GM21381 (cell line): ENCODE measurements around the gene GPR158.

ENCODE experiments used
- ATAC-seq: cut with Tn5 transposase; IDR thresholded peaks from one replicate; pipeline ENCODE4 v1.9.1; 2021; ENCODE audit warnings: mild to moderate bottlenecking, moderate library complexity; ENCODE audit not compliant: unreplicated experiment

Gene GPR158

GRCh38 chr10:25556457-25556856 is 381.7 kb downstream of the GPR158 start:
- ATAC-seq = no peak

- ATAC-seq = no peak
These were observed 382.3 kb downstream of the GPR158 start for GRCh38 chr10:25557136-25557535.

DNA sequence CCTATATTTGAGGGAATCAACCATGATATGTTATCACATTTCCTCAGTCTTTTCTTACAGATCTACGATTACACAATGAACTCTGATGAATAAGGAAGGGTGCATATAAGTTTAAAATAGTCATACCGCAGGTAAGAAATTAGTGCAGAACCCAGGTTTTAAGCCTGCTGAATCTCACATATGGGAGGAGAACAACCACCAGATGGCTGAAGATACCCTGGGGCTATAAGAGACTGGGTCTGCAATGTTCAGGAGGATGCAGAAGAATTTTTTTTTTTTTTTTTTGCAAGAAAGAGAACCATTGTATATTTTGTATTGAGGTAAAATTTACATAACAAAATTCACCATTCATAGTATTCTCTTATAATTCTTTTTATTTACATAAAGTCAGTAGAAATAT is 387.0 kb downstream of the GPR158 start:
- no peak for ATAC-seq

DNA sequence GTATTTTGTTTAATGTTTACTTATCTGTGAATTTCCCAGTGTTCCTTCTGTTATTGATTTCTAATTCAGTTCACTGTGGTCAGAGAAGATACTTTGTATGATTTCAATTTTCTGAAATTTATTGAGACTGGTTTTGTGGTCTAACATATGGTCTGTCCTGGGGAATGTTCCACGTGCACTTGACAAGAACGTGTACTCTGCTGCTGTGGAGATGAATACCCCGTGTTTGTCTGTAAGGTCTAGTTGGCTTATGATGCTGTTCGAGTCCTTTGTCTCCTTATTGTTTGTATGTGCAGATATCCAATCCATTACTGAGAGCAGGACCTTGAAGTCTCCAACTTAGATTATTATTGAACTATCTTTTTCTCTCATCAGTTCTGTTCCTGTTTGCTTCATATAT is 387.7 kb downstream of the GPR158 start:
- ATAC-seq = no peak

DNA sequence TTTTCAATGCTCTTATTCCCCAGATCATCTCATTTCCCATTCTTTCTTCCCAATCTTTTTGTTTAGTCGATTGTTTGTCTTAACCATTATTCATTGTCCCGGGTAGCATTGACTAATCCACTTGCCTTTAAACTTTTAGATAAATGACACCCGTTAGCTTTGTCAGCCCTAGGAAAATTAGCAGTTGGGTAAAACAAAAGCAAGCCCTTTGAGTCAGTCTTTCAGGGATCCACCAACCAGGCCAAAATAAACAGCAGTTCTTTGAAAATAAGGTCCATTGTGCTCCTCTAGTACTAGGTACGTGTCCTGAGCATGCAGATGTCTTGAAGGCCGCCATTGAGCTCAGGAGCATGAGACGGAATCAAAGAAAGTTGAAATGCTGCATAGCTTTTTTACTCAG is 389.6 kb downstream of the GPR158 start:
- no peak for ATAC-seq

- no peak for ATAC-seq
These were observed 390.8 kb downstream of the GPR158 start for GRCh38 chr10:25565570-25565969.

- no peak for ATAC-seq
These were observed 398.5 kb downstream of the GPR158 start for GRCh38 chr10:25573316-25573715.

DNA sequence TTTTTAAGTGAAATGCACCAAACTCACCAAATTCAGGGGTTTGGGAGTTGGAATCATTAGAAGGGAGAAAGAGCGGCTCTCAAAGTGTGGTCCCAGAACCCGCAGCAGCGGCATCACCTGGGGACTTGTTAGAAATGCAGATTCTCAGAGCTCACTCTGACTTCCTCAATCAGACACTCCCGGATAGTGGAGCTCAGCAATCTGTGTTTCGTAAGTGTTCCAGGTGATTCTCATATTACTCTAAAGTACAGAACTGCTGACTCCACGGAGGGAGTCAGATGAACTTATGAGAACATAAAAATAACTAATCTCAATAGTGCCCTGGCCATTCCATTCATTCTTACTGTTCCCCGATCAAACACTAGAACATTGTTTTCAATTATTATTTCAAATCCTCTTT is 400.5 kb downstream of the GPR158 start:
- no peak for ATAC-seq

DNA sequence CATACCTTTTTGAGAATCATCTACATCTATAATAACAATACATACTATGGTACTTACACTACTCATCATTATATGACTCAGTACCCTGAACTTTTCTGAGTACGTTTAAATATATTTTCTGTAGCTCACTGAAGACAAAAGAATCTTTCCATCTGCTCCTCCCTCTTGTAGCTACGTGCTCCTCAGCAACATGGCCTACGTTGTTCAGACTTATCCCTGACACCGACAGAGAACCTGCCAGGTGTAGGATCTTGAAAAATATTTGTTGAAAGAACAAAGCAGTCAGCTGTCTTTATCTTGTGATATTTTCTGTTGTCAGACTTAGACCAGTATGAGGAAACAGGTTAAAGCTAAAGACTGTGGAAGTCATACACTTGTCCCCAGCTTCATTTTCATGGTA is 403.3 kb downstream of the GPR158 start:
- ATAC-seq = no peak

DNA sequence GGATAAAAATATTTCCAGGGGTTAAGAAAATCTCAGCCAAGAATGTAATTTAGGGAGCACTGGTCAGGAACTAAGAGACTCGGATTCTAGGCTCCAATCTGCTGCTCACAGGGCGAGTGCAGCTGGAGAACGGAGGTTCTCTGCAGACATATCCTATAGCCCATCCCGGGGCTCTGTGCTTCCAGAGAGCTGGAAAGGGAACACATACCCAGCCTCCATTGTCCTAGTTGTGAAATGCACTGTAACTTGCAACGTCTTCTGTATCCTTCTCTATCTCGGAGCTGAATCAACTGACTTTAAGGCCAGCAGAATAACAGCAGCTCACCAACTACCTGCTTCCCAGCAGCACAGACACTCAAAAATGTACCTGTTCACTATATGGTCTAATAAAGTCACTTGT is 408.2 kb downstream of the GPR158 start:
- no peak for ATAC-seq

DNA sequence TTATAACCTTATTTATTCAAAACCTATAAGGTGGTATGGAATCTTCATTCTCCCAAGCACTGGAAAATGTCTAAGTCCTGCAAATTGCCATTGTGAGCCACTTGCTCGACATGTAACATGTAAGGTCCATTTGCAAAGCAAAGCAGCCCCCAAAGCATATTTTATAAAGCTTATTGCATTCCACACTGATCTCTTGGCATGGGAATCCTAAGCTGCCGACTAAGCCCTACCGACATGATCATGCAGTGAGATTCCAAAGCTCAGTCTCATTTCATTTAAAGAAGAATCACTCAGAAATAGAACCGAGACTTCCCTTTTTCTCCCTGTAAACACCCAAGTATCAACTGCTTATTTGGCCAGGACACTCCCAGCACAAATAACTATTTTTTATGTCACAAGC is 425.9 kb downstream of the GPR158 start:
- no peak for ATAC-seq

- ATAC-seq = no peak
These were observed 429.8 kb downstream of the GPR158 start for GRCh38 chr10:25604591-25604990.

DNA sequence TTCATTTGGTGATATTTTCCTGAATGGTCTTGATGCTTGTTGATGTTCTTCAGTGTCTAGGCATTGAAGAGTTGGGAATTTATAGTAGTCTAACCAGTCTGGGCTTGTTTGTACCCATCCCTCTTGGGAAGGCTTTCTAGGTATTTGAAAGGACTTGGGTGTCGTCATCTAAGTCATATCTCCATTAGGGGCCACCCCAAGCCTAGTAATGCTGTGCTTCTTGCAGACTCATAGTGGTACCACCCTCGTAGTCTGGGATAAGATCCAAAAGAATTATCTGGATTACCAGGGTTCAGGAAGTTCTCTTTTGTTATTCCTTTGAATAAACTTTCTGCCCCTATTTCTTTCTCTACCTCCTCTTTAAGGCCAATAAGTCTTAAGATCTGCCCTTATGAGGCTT is 439.9 kb downstream of the GPR158 start:
- no peak for ATAC-seq

DNA sequence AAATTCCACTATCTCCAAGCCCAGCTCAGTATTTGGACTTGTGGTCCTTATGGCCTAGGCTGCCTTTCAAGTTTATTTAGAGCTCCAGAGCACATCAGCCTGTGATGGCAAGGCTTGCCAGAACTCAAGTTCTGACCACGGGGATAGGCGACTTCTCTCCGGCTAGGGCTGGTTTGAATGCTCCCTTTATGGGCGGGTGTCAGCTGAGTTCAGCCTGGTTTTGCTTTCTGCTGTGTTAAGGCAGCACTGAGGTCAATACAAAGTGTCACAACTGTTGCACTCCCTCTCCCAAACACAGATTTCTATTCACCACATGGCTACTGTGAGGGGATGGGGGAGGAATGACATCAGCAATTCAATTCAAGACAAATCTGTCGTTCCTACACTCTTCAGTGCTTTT is 441.1 kb downstream of the GPR158 start:
- no peak for ATAC-seq

DNA sequence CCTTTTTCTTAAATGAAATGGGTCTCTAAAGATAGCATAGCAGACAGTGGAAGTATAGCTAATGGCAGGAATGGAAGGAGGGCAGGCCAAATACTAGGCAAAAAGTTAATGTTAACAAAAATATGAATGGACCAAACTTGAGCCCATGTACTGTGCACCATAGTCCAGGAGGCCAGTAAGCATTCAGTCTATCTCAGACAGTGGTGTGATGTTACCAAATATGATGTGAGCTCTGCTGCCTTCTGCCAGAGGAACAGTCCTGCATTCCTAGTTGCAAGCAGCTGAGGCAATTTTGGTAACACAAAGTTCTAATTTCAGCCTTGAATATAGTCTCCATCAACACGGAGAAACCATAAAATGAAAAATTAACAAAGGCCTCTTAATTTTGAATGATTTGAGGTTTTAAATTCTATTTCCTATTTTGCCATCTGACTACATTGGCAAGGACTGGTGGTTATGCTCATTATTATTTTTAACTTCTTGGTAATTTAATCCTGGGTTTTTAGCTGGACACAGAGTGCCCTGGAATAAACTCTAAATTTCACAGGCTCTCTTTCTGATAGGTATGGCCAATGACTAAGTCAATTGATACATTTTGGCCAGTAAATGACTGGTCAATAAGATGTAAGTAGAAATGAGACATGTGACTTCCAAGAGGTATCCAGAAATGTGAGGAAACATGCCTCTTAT is 442.2 kb downstream of the GPR158 start:
- no peak for ATAC-seq

GRCh38 chr10:25627606-25628005 is 452.8 kb downstream of the GPR158 start:
- ATAC-seq = no peak

DNA sequence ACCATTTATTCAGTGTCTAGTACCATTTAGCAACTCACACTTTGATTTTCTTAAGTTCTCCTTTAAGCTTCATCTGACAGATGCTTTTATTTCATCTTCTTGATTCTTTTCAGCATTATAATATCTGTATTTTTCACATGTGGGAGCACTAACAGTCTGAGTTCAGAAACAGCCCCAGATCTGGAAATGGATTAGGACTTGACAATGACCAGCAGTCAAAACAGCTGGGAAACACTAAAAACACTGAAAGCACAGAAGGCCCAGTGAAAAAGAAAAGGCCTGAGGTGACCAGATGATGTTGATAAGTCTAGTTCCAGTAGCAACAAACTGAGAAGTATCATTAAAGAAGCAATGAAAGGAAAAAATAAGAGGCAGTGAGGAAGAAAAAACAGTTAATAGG is 454.5 kb downstream of the GPR158 start:
- ATAC-seq = no peak

DNA sequence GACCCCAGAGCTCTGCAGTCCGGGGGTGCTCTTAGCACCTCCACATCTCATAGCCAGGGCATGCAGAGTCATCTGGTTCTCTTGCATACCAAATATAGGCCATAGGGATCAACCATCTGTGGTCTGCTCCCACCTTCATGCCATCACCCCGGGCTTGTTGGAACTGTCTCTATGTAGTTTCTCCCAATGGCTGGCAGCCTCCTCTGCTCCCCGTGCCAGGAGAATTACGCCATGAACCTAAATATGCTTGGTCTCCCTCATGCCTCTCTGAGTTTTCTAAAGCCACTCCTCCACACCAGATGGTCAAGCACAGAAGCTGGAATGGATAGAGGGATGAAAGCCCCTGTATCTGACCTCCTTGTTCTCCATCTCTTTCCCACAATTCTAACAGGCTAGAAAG is 456.7 kb downstream of the GPR158 start:
- no peak for ATAC-seq

GRCh38 chr10:25632802-25633201 is 458.0 kb downstream of the GPR158 start:
- ATAC-seq = no peak

DNA sequence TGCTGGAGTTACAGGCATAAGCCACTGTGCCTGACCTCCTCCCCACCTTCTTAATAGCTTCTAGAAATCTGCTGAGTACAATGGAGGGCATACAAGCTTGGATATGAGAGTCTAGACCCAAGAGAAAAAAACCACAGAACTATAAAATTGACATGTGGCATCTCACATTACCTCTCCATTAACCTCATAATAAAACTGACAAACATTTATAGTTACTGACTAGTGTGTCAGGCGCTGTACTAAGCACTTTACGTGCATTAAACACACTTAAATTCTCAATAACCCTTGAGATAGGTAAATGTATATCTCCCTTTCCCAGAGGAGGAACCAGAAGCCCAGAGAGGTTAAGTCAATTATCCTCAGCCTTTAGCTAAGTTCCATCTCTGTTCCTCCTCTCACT is 458.7 kb downstream of the GPR158 start:
- no peak for ATAC-seq

DNA sequence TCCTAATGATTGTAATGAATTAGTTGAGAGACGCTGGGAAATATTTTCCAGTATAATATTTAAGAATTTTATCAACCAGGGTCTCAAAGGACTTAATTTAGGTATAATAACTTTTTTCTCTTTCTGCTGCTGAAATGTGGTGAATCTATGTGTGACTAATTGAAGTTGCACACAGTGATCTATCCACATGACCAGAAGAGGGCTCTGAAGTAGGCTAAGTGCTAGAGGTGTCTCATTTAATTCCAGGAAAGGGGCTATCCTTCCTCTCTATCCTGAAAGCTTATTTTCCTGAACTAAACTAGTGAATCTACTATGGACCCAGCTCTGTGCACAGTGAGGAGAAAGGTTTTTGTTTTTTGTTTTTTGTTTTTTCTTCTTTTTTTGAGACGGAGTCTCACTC is 464.8 kb downstream of the GPR158 start:
- ATAC-seq = no peak

- no peak for ATAC-seq
These were observed 466.8 kb downstream of the GPR158 start for GRCh38 chr10:25641595-25641994.

DNA sequence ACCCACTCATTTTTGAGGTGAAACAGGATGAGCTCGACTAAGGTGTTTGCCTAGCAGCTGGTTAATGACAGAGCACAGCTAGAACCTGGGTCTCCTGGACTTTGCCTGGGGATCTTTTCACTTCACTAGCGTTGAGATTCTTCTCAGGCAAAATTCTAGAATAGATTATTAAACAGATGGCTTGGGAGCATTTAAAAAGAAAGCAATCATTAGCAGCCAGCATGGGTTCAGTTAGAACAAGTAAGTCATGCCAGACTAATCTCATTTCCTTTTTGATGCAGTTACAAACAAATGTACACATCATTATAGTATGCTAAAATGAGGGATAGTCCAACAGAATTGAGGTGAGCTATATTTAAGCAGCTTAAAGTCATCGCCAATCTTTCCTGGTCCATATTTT is 467.9 kb downstream of the GPR158 start:
- no peak for ATAC-seq
